Hepatocyte (in vitro differentiated cells): ENCODE measurements around the gene FTSJ1.

Experiments used
- CTCF ChIP-seq: fragments of 200-600 bp; sonication (generic); IDR thresholded peaks from 2 replicates; pipeline ENCODE4 v1.5.1; 2016; ENCODE audit warnings: antibody characterized with exemption, mild to moderate bottlenecking; ENCODE audit not compliant: poor library complexity
- EZH2 ChIP-seq: fragments of 200-600 bp; sonication (generic); IDR thresholded peaks from 2 replicates; pipeline ENCODE4 v1.6.1; 2016; ENCODE audit warnings: antibody characterized with exemption, mild to moderate bottlenecking, borderline replicate concordance

GRCh38 chrX:48489892-48490291 lies 13.9 kb downstream of the FTSJ1 start:
- TF ChIP-seq CTCF (no peak), EZH2 (no peak)
